Aortic smooth muscle cell (primary cell): ENCODE results near the gene CTDSPL. TPM values are rescaled to one million over a fixed set of nuclear protein-coding genes. Genes with fewer than 3 reads are reported as not detected.

Source experiments
- total RNA-seq: library from RNA; depleted of rRNA; stranded (reverse); fragments of >200 nt; gene quantifications from 2 replicates; pipeline ENCODE4 v1.2.3, GENCODE V29; 2014

CTDSPL gene
- 21.9 and 22.4 TPM in 2 replicates for total RNA-seq

DNA sequence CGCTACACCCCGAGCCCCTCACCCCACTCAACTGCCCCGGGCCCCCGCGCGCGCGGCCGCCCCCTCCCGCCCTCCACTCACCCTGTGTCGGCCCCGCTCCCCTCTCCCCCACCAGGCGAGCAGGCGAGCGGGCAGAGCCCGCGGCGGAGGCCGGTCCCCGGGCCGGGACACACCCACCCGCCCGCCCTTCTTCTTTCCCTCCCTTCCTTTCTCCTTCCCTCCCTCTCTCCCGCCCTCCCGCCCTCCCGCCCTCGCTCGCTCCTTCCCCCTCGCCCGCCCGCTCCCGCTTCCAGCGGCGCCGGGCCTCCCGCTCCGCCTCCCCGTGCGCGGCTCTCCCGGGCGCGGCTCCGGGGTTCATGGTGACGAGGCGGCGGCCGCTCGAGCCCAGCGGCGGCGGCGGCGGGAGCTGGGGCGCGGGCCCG, at the start of gene CTDSPL:
CTDSPL (plus strand) TSS at position 261 of the 422 bp plus-strand sequence. CDS start 320 bp downstream, outside the sequence.

GRCh38 chr3:37990527-37990926, 128.8 kb downstream of the CTDSPL start, which contains the start of gene VILL:
Gene VILL, plus strand, starts transcription at chr3:37990786. Its CDS starts 2,887 bp downstream, at chr3:37993673.

GRCh38 chr3:38029400-38030125, 167.9 kb downstream of the CTDSPL start, which contains the start of gene PLCD1:
Gene PLCD1, minus strand, starts transcription at chr3:38029642. Its CDS starts 103 bp downstream, at chr3:38029539.

Other genes starting within 250 kb of the CTDSPL start
- 5.8 and 6.7 TPM in 2 replicates for gene VILL, start 128.9 kb downstream of the CTDSPL start, total RNA-seq
- 54.6 and 64.2 TPM in 2 replicates for gene PLCD1, start 167.8 kb downstream of the CTDSPL start, total RNA-seq
- gene DLEC1, start 177.3 kb downstream of the CTDSPL start, total RNA-seq, result 0.12 and 0.26 TPM in 2 replicates